MM.1S (cell line): Measurements from ENCODE around the gene AP1G2.
"Not testable (repeated sequence)": the region's sequence is repeated elsewhere in the genome, so short reads cannot be mapped to it uniquely, and the experiment has no call there.

Experiments used
- CTCF ChIP-seq: fragments of 300-600 bp; sonication (generic); IDR thresholded peaks from 2 replicates; pipeline ENCODE4 v1.5.1; 2016; ENCODE audit warnings: antibody characterized with exemption, low read length, mixed read lengths
- EZH2 ChIP-seq: fragments of 300-600 bp; sonication (generic); optimal IDR thresholded peaks from 2 replicates; pipeline ENCODE3; 2017; ENCODE audit warnings: low read depth, mild to moderate bottlenecking, antibody characterized with exemption, low read length, mixed read lengths
- EZH2phosphoT487 ChIP-seq: fragments of 300-600 bp; sonication (generic); IDR thresholded peaks from 2 replicates; pipeline ENCODE4 v1.6.1; 2018; ENCODE audit warnings: antibody characterized with exemption, low read length

GRCh38 chr14:23583761-23584526 lies 16.4 kb upstream of the AP1G2 start:
- not testable (repeated sequence) for TF ChIP-seq CTCF, EZH2phosphoT487, EZH2
